Liver (tissue), 9 donors: Measurements from ENCODE around the gene MAD2L2. TPM values are rescaled to one million over a fixed set of nuclear protein-coding genes. Genes with fewer than 3 reads are reported as not detected.

Experiments
- DNase-seq: peaks from one replicate; pipeline ENCODE4 v3.0.0-alpha.2; 2017; ENCODE audit warnings: low spot score
- H3K27ac ChIP-seq, 2 donors: one replicate each; pipeline ENCODE4 v1.7.0; 2013; ENCODE audit warnings: inconsistent platforms in 2 of 2, low read length in 2 of 2, control low read depth in 1 of 2, low read depth in 1 of 2, mild to moderate bottlenecking in 1 of 2
- H3K27me3 ChIP-seq, 4 donors: one replicate each; pipeline versions ENCODE4 v1.6.1 to v1.7.0; 2013; ENCODE audit warnings: low read length in 3 of 4, inconsistent platforms in 1 of 4, mild to moderate bottlenecking in 1 of 4, moderate library complexity in 1 of 4; ENCODE audit not compliant: control insufficient read depth in 4 of 4, insufficient read depth in 4 of 4
- H3K36me3 ChIP-seq, 4 donors: one replicate each; pipeline versions ENCODE4 v1.6.1 to v1.7.0; 2013; ENCODE audit warnings: low read length in 3 of 4, mild to moderate bottlenecking in 3 of 4, low read depth in 1 of 4, moderate library complexity in 1 of 4; ENCODE audit not compliant: control insufficient read depth in 4 of 4, insufficient read depth in 3 of 4
- H3K4me1 ChIP-seq, 4 donors: one replicate each; pipeline versions ENCODE4 v1.6.1 to v1.7.0; 2013; ENCODE audit warnings: low read length in 3 of 4, mild to moderate bottlenecking in 3 of 4, moderate library complexity in 1 of 4; ENCODE audit not compliant: control insufficient read depth in 4 of 4, insufficient read depth in 4 of 4
- H3K4me3 ChIP-seq, 3 donors: one replicate each; pipeline versions ENCODE4 v1.6.1 to v1.7.0; 2013; ENCODE audit warnings: low read length in 3 of 3, control low read depth in 1 of 3, low read depth in 1 of 3, mild to moderate bottlenecking in 1 of 3
- H3K9ac ChIP-seq, 2 donors: one replicate each; pipeline ENCODE4 v1.7.0; 2013; ENCODE audit warnings: low read length in 2 of 2, mild to moderate bottlenecking in 2 of 2, moderate library complexity in 2 of 2, control low read depth in 1 of 2, low read depth in 1 of 2
- H3K9me3 ChIP-seq, 4 donors: one replicate each; pipeline versions ENCODE4 v1.6.1 to v1.7.0; 2013; ENCODE audit warnings: low read length in 3 of 4; ENCODE audit not compliant: control insufficient read depth in 4 of 4
- ATF3 ChIP-seq: IDR thresholded peaks from 2 replicates; pipeline ENCODE4 v1.6.1; 2016; ENCODE audit warnings: antibody characterized with exemption
- CTCF ChIP-seq: fragments of 150-350 bp; IDR thresholded peaks from 2 replicates; pipeline ENCODE4 v1.5.1; 2017; ENCODE audit warnings: improper control_type of control experiment, low read depth, low read length; ENCODE audit not compliant: missing input control
- EGR1 ChIP-seq, 2 donors: IDR thresholded peaks; 2 replicates each; pipeline ENCODE4 v1.6.1; 2016 to 2018; ENCODE audit warnings: antibody characterized with exemption in 2 of 2, low read depth in 2 of 2
- FOXA1 ChIP-seq: IDR thresholded peaks from 2 replicates; pipeline ENCODE4 v1.6.1; 2016; ENCODE audit warnings: antibody characterized with exemption
- FOXA2 ChIP-seq: IDR thresholded peaks from 2 replicates; pipeline ENCODE4 v1.6.1; 2016; ENCODE audit warnings: antibody characterized with exemption
- GABPA ChIP-seq, 2 donors: IDR thresholded peaks in 1 of 2; conservative IDR thresholded peaks in 1 of 2; 2 replicates each; pipeline ENCODE4 v1.6.1; 2016; ENCODE audit warnings: antibody characterized with exemption in 2 of 2, mild to moderate bottlenecking in 1 of 2, moderate library complexity in 1 of 2
- HNF4A ChIP-seq, 2 donors: conservative IDR thresholded peaks; 2 replicates each; pipeline ENCODE4 v1.6.1; 2016; ENCODE audit warnings: antibody characterized with exemption in 2 of 2, mild to moderate bottlenecking in 2 of 2
- HNF4G ChIP-seq: IDR thresholded peaks from 2 replicates; pipeline ENCODE4 v1.6.1; 2016; ENCODE audit warnings: antibody characterized with exemption
- JUND ChIP-seq, 2 donors: IDR thresholded peaks; 2 replicates each; pipeline ENCODE4 v1.6.1; 2016; ENCODE audit warnings: antibody characterized with exemption in 2 of 2
- MAX ChIP-seq: IDR thresholded peaks from 2 replicates; pipeline ENCODE4 v1.6.1; 2016; ENCODE audit warnings: antibody characterized with exemption
- NR2F2 ChIP-seq: IDR thresholded peaks from 2 replicates; pipeline ENCODE4 v1.6.1; 2016; ENCODE audit warnings: antibody characterized with exemption
- RAD21 ChIP-seq, 2 donors: IDR thresholded peaks; 2 replicates each; pipeline ENCODE4 v1.6.1; 2016; ENCODE audit warnings: antibody characterized with exemption in 2 of 2, mild to moderate bottlenecking in 2 of 2
- REST ChIP-seq: IDR thresholded peaks from 2 replicates; pipeline ENCODE4 v1.6.1; 2016; ENCODE audit warnings: antibody characterized with exemption, mild to moderate bottlenecking
- RXRA ChIP-seq, 2 donors: IDR thresholded peaks; 2 replicates each; pipeline ENCODE4 v1.6.1; 2017 to 2018; ENCODE audit warnings: antibody characterized with exemption in 2 of 2, mild to moderate bottlenecking in 1 of 2
- SP1 ChIP-seq: IDR thresholded peaks from 2 replicates; pipeline ENCODE4 v1.6.1; 2018; ENCODE audit warnings: antibody characterized with exemption, mild to moderate bottlenecking
- TAF1 ChIP-seq: conservative IDR thresholded peaks from 2 replicates; pipeline ENCODE4 v1.6.1; 2016; ENCODE audit warnings: antibody characterized with exemption, mild to moderate bottlenecking
- YY1 ChIP-seq: IDR thresholded peaks from 2 replicates; pipeline ENCODE4 v1.6.1; 2016; ENCODE audit warnings: antibody characterized with exemption, mild to moderate bottlenecking
- ZBTB33 ChIP-seq: IDR thresholded peaks from 2 replicates; pipeline ENCODE4 v1.6.1; 2016; ENCODE audit warnings: antibody characterized with exemption
- WGBS: extraction: QIAGEN DNeasy Blood & Tissue Kit; methylation state at CpG from one replicate; pipeline ENCODE4 v1.1.7; 2013; 5-methylcytosine and 5-hydroxymethylcytosine counted together
- polyA plus RNA-seq, 2 donors: library from polyadenylated mRNA; stranded (reverse) in 1 of 2; unstranded in 1 of 2; fragments of 200-250 nt in 1 of 2; fragments of >200 nt in 1 of 2; fragmentation: Nextera tagmentation in 1 of 2; extraction: Ambion mirVana in 1 of 2; gene quantifications; one replicate each; pipeline versions ENCODE4 v1.2.1 to v1.2.3, GENCODE V29; 2013 to 2015
- total RNA-seq, 2 donors: library from RNA; depleted of rRNA; stranded (reverse); fragments of >200 nt; gene quantifications; one replicate each; pipeline ENCODE4 v1.2.3, GENCODE V29; 2014
- donor health status: healthy.
- donor health status: healthy.
- donor health status: healthy.
- donor health status: healthy.
- donor health status: healthy.

MAD2L2 gene
- total and polyA plus RNA-seq, 4 donors, result 17.5 to 43.1 (median 31.9) TPM

GRCh38 chr1:11671205-11671543 is 9.8 kb downstream of the MAD2L2 start:
- Histone ChIP-seq H3K27ac (peak overlapping the region; percentile 77 to 81), H3K27me3 (no peaks in the 10 kb centered on the region), H3K9ac (no peak overlapping the region), H3K9me3 (no peaks in the 10 kb centered on the region), H3K4me1 (peaks cover 14 to 50% (median 40%) of the 10 kb centered on the region in 4 donors), H3K4me3 (peak overlapping the region in 1 of 3 donors; percentile 26), H3K36me3 (peaks cover 0 to 9% (median 6%) of the 10 kb centered on the region in 4 donors)
- TF ChIP-seq HNF4A (conservative IDR thresholded peaks at IDR 0.05), result no peak
- no peak for TF ChIP-seq FOXA2
- no peak for TF ChIP-seq NR2F2
- no peak for TF ChIP-seq GABPA (IDR thresholded peaks at IDR 0.05 in 1 of 2, conservative IDR thresholded peaks at IDR 0.05 in 1 of 2)
- TF ChIP-seq EGR1 (IDR thresholded peaks at IDR 0.05; ENCODE audit: low read depth in 2 of 2), result no peak
- no peak for TF ChIP-seq HNF4G
- TF ChIP-seq SP1, result no peak
- no peak for TF ChIP-seq TAF1
- no peak for TF ChIP-seq CTCF
- no peak for TF ChIP-seq RXRA (IDR thresholded peaks at IDR 0.05)
- TF ChIP-seq FOXA1, result no peak
- no peak for TF ChIP-seq MAX
- TF ChIP-seq ATF3, result no peak
- TF ChIP-seq RAD21 (IDR thresholded peaks at IDR 0.05), result no peak
- no peak for TF ChIP-seq YY1
- no peak for TF ChIP-seq JUND (IDR thresholded peaks at IDR 0.05)
- no peak for DNase-seq
- WGBS, result 48% methylated on average over 6 of the region's 6 CpGs

- Histone ChIP-seq H3K9me3 (no peaks in the 10 kb centered on the region), H3K4me1 (peaks cover 10 to 47% (median 36%) of the 10 kb centered on the region in 4 donors), H3K36me3 (peaks cover 0 to 9% (median 6%) of the 10 kb centered on the region in 4 donors), H3K27me3 (no peaks in the 10 kb centered on the region), H3K27ac (peak overlapping the region in 1 of 2 donors; percentile 77), H3K4me3 (no peak overlapping the region), H3K9ac (no peak overlapping the region)
- DNase-seq, result no peak
- no peak for TF ChIP-seq SP1
- no peak for TF ChIP-seq JUND (IDR thresholded peaks at IDR 0.05)
- TF ChIP-seq REST, result no peak
- no peak for TF ChIP-seq ATF3
- no peak for TF ChIP-seq RAD21 (IDR thresholded peaks at IDR 0.05)
- no peak for TF ChIP-seq CTCF
- TF ChIP-seq TAF1, result no peak
- no peak for TF ChIP-seq HNF4A (conservative IDR thresholded peaks at IDR 0.05)
- no peak for TF ChIP-seq NR2F2
- TF ChIP-seq GABPA (IDR thresholded peaks at IDR 0.05 in 1 of 2, conservative IDR thresholded peaks at IDR 0.05 in 1 of 2), result no peak
- TF ChIP-seq EGR1 (IDR thresholded peaks at IDR 0.05; ENCODE audit: low read depth in 2 of 2), result no peak
- no peak for TF ChIP-seq FOXA1
- TF ChIP-seq YY1, result no peak
- no peak for TF ChIP-seq FOXA2
- no peak for TF ChIP-seq RXRA (IDR thresholded peaks at IDR 0.05)
- TF ChIP-seq HNF4G, result no peak
- TF ChIP-seq ZBTB33, result no peak
- WGBS, result 77% methylated on average over 6 of the region's 6 CpGs
Observed at GRCh38 chr1:11670747-11671146, 10.2 kb downstream of the MAD2L2 start.
